Liver (tissue), 3 donors: Measurements from ENCODE around the gene FCGR1A.
"Not testable (repeated sequence)": the region's sequence is repeated elsewhere in the genome, so short reads cannot be mapped to it uniquely, and the experiment has no call there.

Source experiments
- CTCF ChIP-seq: fragments of 150-350 bp; IDR thresholded peaks from 2 replicates; pipeline ENCODE4 v1.5.1; 2017; ENCODE audit warnings: improper control_type of control experiment, low read depth, low read length; ENCODE audit not compliant: missing input control
- EGR1 ChIP-seq, 2 donors: IDR thresholded peaks; 2 replicates each; pipeline ENCODE4 v1.6.1; 2016 to 2018; ENCODE audit warnings: antibody characterized with exemption in 2 of 2, low read depth in 2 of 2
- HNF4G ChIP-seq: IDR thresholded peaks from 2 replicates; pipeline ENCODE4 v1.6.1; 2016; ENCODE audit warnings: antibody characterized with exemption
- JUND ChIP-seq, 2 donors: IDR thresholded peaks; 2 replicates each; pipeline ENCODE4 v1.6.1; 2016; ENCODE audit warnings: antibody characterized with exemption in 2 of 2
- MAX ChIP-seq: IDR thresholded peaks from 2 replicates; pipeline ENCODE4 v1.6.1; 2016; ENCODE audit warnings: antibody characterized with exemption
- RAD21 ChIP-seq, 2 donors: IDR thresholded peaks; 2 replicates each; pipeline ENCODE4 v1.6.1; 2016; ENCODE audit warnings: antibody characterized with exemption in 2 of 2, mild to moderate bottlenecking in 2 of 2
- REST ChIP-seq: IDR thresholded peaks from 2 replicates; pipeline ENCODE4 v1.6.1; 2016; ENCODE audit warnings: antibody characterized with exemption, mild to moderate bottlenecking
- SP1 ChIP-seq: IDR thresholded peaks from 2 replicates; pipeline ENCODE4 v1.6.1; 2018; ENCODE audit warnings: antibody characterized with exemption, mild to moderate bottlenecking
- TAF1 ChIP-seq: conservative IDR thresholded peaks from 2 replicates; pipeline ENCODE4 v1.6.1; 2016; ENCODE audit warnings: antibody characterized with exemption, mild to moderate bottlenecking
- YY1 ChIP-seq: IDR thresholded peaks from 2 replicates; pipeline ENCODE4 v1.6.1; 2016; ENCODE audit warnings: antibody characterized with exemption, mild to moderate bottlenecking
- ZBTB33 ChIP-seq: IDR thresholded peaks from 2 replicates; pipeline ENCODE4 v1.6.1; 2016; ENCODE audit warnings: antibody characterized with exemption
- donor health status: healthy.
- donor health status: healthy.

GRCh38 chr1:149752186-149752585 lies 30.3 kb upstream of the FCGR1A start:
- not testable (repeated sequence) for TF ChIP-seq CTCF; TAF1; REST; RAD21 (IDR thresholded peaks at IDR 0.05); ZBTB33; SP1; MAX; YY1; EGR1 (IDR thresholded peaks at IDR 0.05; ENCODE audit: low read depth in 2 of 2); JUND (IDR thresholded peaks at IDR 0.05); HNF4G
